Activated T-cell treated with anti-CD3 and anti-CD28 coated beads, Interleukin-2, amount 50 U/mL, for 24 hours (primary cell): ENCODE measurements around the gene EMP2.
"Not testable (repeated sequence)": the region's sequence is repeated elsewhere in the genome, so short reads cannot be mapped to it uniquely, and the experiment has no call there.

ENCODE experiments used
- DNase-seq: peaks from one replicate; pipeline ENCODE4 v3.0.0-alpha.2; 2020
- H3K27ac Mint-ChIP-seq: 2 replicates; pipeline ENCODE4 v1.8.0; 2020; ENCODE audit warnings: mild to moderate bottlenecking, mixed read lengths
- H3K27me3 Mint-ChIP-seq: 2 replicates; pipeline ENCODE4 v1.8.0; 2020; ENCODE audit warnings: mixed read lengths
- H3K36me3 Mint-ChIP-seq: 2 replicates; pipeline ENCODE4 v1.8.0; 2020; ENCODE audit warnings: low read depth, mixed read lengths
- H3K4me1 Mint-ChIP-seq: 2 replicates; pipeline ENCODE4 v1.8.0; 2020; ENCODE audit warnings: low read depth, mixed read lengths
- H3K4me3 Mint-ChIP-seq: 2 replicates; pipeline ENCODE4 v1.8.0; 2020; ENCODE audit warnings: mild to moderate bottlenecking, moderate library complexity, mixed read lengths
- H3K9me3 Mint-ChIP-seq: 2 replicates; pipeline ENCODE4 v1.8.0; 2020; ENCODE audit warnings: mixed read lengths

Gene EMP2

GRCh38 chr16:10537946-10538345, 42.5 kb downstream of the EMP2 start:
- Mint-ChIP-seq H3K9me3 (no peaks in the 10 kb centered on the region), H3K4me1 (no peaks in the 10 kb centered on the region), H3K27ac (no peak overlapping the region), H3K27me3 (peaks cover 3% of the 10 kb centered on the region), H3K4me3 (no peak overlapping the region), H3K36me3 (no peaks in the 10 kb centered on the region)
- DNase-seq: no peak

- Mint-ChIP-seq H3K9me3 (no peaks in the 10 kb centered on the region), H3K4me1 (no peaks in the 10 kb centered on the region), H3K27me3 (peaks cover 3% of the 10 kb centered on the region), H3K4me3 (no peak overlapping the region), H3K36me3 (no peaks in the 10 kb centered on the region), H3K27ac (no peak overlapping the region)
- DNase-seq: no peak
Measured at GRCh38 chr16:10536814-10537389, 43.5 kb downstream of the EMP2 start.

- H3K27me3 Mint-ChIP-seq, H3K36me3 Mint-ChIP-seq, H3K4me3 Mint-ChIP-seq, H3K27ac Mint-ChIP-seq, H3K9me3 Mint-ChIP-seq, DNase-seq, H3K4me1 Mint-ChIP-seq: not testable (repeated sequence)
Measured at GRCh38 chr16:10536328-10536727, 44.1 kb downstream of the EMP2 start.

- Mint-ChIP-seq H3K4me1 (no peaks in the 10 kb centered on the region), H3K27ac (no peak overlapping the region), H3K4me3 (no peak overlapping the region), H3K9me3 (no peaks in the 10 kb centered on the region), H3K36me3 (no peaks in the 10 kb centered on the region), H3K27me3 (no peaks in the 10 kb centered on the region)
- no peak for DNase-seq
Measured at GRCh38 chr16:10535461-10535860, 44.9 kb downstream of the EMP2 start.

GRCh38 chr16:10534748-10535147, 45.6 kb downstream of the EMP2 start:
- DNase-seq: no peak
- H3K36me3 Mint-ChIP-seq: no peaks in the 10 kb centered on the region
- H3K27ac Mint-ChIP-seq: no peak overlapping the region
- H3K4me3 Mint-ChIP-seq: no peak overlapping the region
- no peaks in the 10 kb centered on the region for H3K9me3 Mint-ChIP-seq
- no peaks in the 10 kb centered on the region for H3K4me1 Mint-ChIP-seq
- H3K27me3 Mint-ChIP-seq: no peaks in the 10 kb centered on the region

GRCh38 chr16:10533612-10534011, 46.8 kb downstream of the EMP2 start:
- not testable (repeated sequence) for H3K4me1 Mint-ChIP-seq, H3K4me3 Mint-ChIP-seq, DNase-seq, H3K36me3 Mint-ChIP-seq, H3K27ac Mint-ChIP-seq, H3K9me3 Mint-ChIP-seq, H3K27me3 Mint-ChIP-seq

GRCh38 chr16:10531582-10531981, 48.8 kb downstream of the EMP2 start:
- Mint-ChIP-seq H3K4me1 (no peaks in the 10 kb centered on the region), H3K36me3 (no peaks in the 10 kb centered on the region), H3K9me3 (no peaks in the 10 kb centered on the region), H3K4me3 (no peak overlapping the region), H3K27ac (no peak overlapping the region), H3K27me3 (no peaks in the 10 kb centered on the region)
- no peak for DNase-seq

GRCh38 chr16:10530685-10531084, 49.7 kb downstream of the EMP2 start:
- no peaks in the 10 kb centered on the region for H3K27me3 Mint-ChIP-seq
- DNase-seq: no peak
- no peaks in the 10 kb centered on the region for H3K9me3 Mint-ChIP-seq
- no peak overlapping the region for H3K4me3 Mint-ChIP-seq
- H3K27ac Mint-ChIP-seq: no peak overlapping the region
- H3K36me3 Mint-ChIP-seq: no peaks in the 10 kb centered on the region
- H3K4me1 Mint-ChIP-seq: no peaks in the 10 kb centered on the region

GRCh38 chr16:10529895-10530669, 50.3 kb downstream of the EMP2 start:
- no peaks in the 10 kb centered on the region for H3K36me3 Mint-ChIP-seq
- no peaks in the 10 kb centered on the region for H3K9me3 Mint-ChIP-seq
- no peak overlapping the region for H3K27ac Mint-ChIP-seq

GRCh38 chr16:10528635-10529034, 51.8 kb downstream of the EMP2 start:
- no peak for DNase-seq
- no peaks in the 10 kb centered on the region for H3K27me3 Mint-ChIP-seq
- no peaks in the 10 kb centered on the region for H3K36me3 Mint-ChIP-seq
- no peak overlapping the region for H3K4me3 Mint-ChIP-seq
- H3K4me1 Mint-ChIP-seq: no peaks in the 10 kb centered on the region
- no peaks in the 10 kb centered on the region for H3K9me3 Mint-ChIP-seq
- no peak overlapping the region for H3K27ac Mint-ChIP-seq

More at GRCh38 chr16:10529895-10530669, 50.3 kb downstream of the EMP2 start:
- H3K27me3 Mint-ChIP-seq: no peaks in the 10 kb centered on the region
- no peak for DNase-seq
- no peaks in the 10 kb centered on the region for H3K4me1 Mint-ChIP-seq
- H3K4me3 Mint-ChIP-seq: no peak overlapping the region

GRCh38 chr16:10526962-10527361, 53.4 kb downstream of the EMP2 start:
- no peak for DNase-seq
- no peak overlapping the region for H3K4me3 Mint-ChIP-seq
- no peaks in the 10 kb centered on the region for H3K9me3 Mint-ChIP-seq
- no peaks in the 10 kb centered on the region for H3K36me3 Mint-ChIP-seq
- no peaks in the 10 kb centered on the region for H3K27me3 Mint-ChIP-seq
- H3K4me1 Mint-ChIP-seq: no peaks in the 10 kb centered on the region
- H3K27ac Mint-ChIP-seq: no peak overlapping the region

- DNase-seq: no peak
- Mint-ChIP-seq H3K4me3 (no peak overlapping the region), H3K36me3 (no peaks in the 10 kb centered on the region), H3K27ac (no peak overlapping the region), H3K4me1 (peaks cover 2% of the 10 kb centered on the region), H3K9me3 (no peaks in the 10 kb centered on the region), H3K27me3 (peaks cover 12% of the 10 kb centered on the region)
Measured at GRCh38 chr16:10525214-10525825, 55.1 kb downstream of the EMP2 start.

- peaks cover 17% of the 10 kb centered on the region for H3K27me3 Mint-ChIP-seq
- H3K27ac Mint-ChIP-seq: no peak overlapping the region
- no peaks in the 10 kb centered on the region for H3K36me3 Mint-ChIP-seq
- peaks cover 2% of the 10 kb centered on the region for H3K4me1 Mint-ChIP-seq
- no peak for DNase-seq
- no peaks in the 10 kb centered on the region for H3K9me3 Mint-ChIP-seq
- no peak overlapping the region for H3K4me3 Mint-ChIP-seq
Measured at GRCh38 chr16:10522966-10523365, 57.4 kb downstream of the EMP2 start.

GRCh38 chr16:10521681-10522274, 58.6 kb downstream of the EMP2 start:
- DNase-seq: peak; percentile 33
- H3K9me3 Mint-ChIP-seq: no peaks in the 10 kb centered on the region
- no peak overlapping the region for H3K4me3 Mint-ChIP-seq
- peaks cover 17% of the 10 kb centered on the region for H3K27me3 Mint-ChIP-seq
- H3K4me1 Mint-ChIP-seq: peaks cover 2% of the 10 kb centered on the region
- no peak overlapping the region for H3K27ac Mint-ChIP-seq
- no peaks in the 10 kb centered on the region for H3K36me3 Mint-ChIP-seq
